Measurements from ENCODE around the gene ANAPC2.

Gene ANAPC2

GRCh38 chr9:137188490-137189296 lies at the start of gene ANAPC2, which contains the start of gene SSNA1:
Gene ANAPC2, minus strand, starts transcription at chr9:137188560. Its CDS starts 28 bp downstream, at chr9:137188532.
Gene SSNA1, plus strand, starts transcription at chr9:137188676. Its CDS starts 51 bp downstream, at chr9:137188727.
- peak; percentile 91 for DNase-seq

GRCh38 chr9:137236936-137237421 lies 48.6 kb upstream of the ANAPC2 start:
- DNase-seq, result no peak

GRCh38 chr9:137236238-137236935 lies 48.0 kb upstream of the ANAPC2 start:
- peak; percentile 77 for DNase-seq

- DNase-seq, result no peak
Measured at GRCh38 chr9:137235424-137236237, 47.3 kb upstream of the ANAPC2 start.

GRCh38 chr9:137234758-137235423 lies 46.5 kb upstream of the ANAPC2 start:
- DNase-seq, result no peak

GRCh38 chr9:137234055-137234697 lies 45.8 kb upstream of the ANAPC2 start:
- no peak for DNase-seq

- no peak for DNase-seq
Measured at GRCh38 chr9:137233143-137233980, 45.0 kb upstream of the ANAPC2 start.

GRCh38 chr9:137232510-137232909 lies 44.1 kb upstream of the ANAPC2 start:
- no peak for DNase-seq

GRCh38 chr9:137232101-137232500 lies 43.7 kb upstream of the ANAPC2 start:
- DNase-seq, result no peak

GRCh38 chr9:137231372-137232039 lies 43.1 kb upstream of the ANAPC2 start:
- no peak for DNase-seq

- no peak for DNase-seq
Measured at GRCh38 chr9:137230705-137231371, 42.5 kb upstream of the ANAPC2 start, which contains the start of gene SLC34A3. Gene SLC34A3, plus strand, starts transcription at chr9:137230901. Its CDS starts 802 bp downstream, at chr9:137231703.

GRCh38 chr9:137229903-137230704 lies 41.7 kb upstream of the ANAPC2 start:
- DNase-seq, result no peak

- DNase-seq, result no peak
Measured at GRCh38 chr9:137228968-137229896, 40.9 kb upstream of the ANAPC2 start.

- DNase-seq, result no peak
Measured at GRCh38 chr9:137228506-137228967, 40.2 kb upstream of the ANAPC2 start.

- no peak for DNase-seq
Measured at GRCh38 chr9:137227853-137228505, 39.6 kb upstream of the ANAPC2 start.

GRCh38 chr9:137227054-137227852 lies 38.9 kb upstream of the ANAPC2 start, which contains the start of gene RNF224:
Gene RNF224, plus strand, starts transcription at chr9:137227502. Its CDS starts 834 bp downstream, at chr9:137228336.
- DNase-seq, result peak; percentile 75
